HepG2 (cell line): Measurements from ENCODE around the gene OR2F2. TPM values are rescaled to one million over a fixed set of nuclear protein-coding genes. Genes with fewer than 3 reads are reported as not detected.

ENCODE experiments used
- GATA4 ChIP-seq: sonication (generic); IDR thresholded peaks from 2 replicates; pipeline ENCODE4 v1.6.1; 2016; ENCODE audit warnings: antibody characterized with exemption, low read depth, borderline replicate concordance
- GATAD2A ChIP-seq: IDR thresholded peaks from 2 replicates; pipeline ENCODE4 v1.6.1; 2016
- MEF2D ChIP-seq: sonication (generic); formaldehyde crosslinking; IDR thresholded peaks from 2 replicates; pipeline ENCODE4 v1.5.1; 2020; ENCODE audit warnings: mild to moderate bottlenecking, missing genetic modification reagents
- PAX8 ChIP-seq: sonication (generic); formaldehyde crosslinking; IDR thresholded peaks from 2 replicates; pipeline ENCODE4 v1.8.0; 2022; ENCODE audit warnings: mild to moderate bottlenecking, missing genetic modification reagents, borderline replicate concordance
- SP1 ChIP-seq, 2 experiments: fragments of 450-650 bp in 1 of 2; sonication (generic) in 1 of 2; formaldehyde crosslinking in 1 of 2; IDR thresholded peaks; 2 replicates each; pipeline versions ENCODE4 v1.4.0 to v1.6.1; 2016 to 2020; ENCODE audit warnings: missing genetic modification reagents in 1 of 2
- ZKSCAN8 ChIP-seq: IDR thresholded peaks from 2 replicates; pipeline ENCODE4 v1.6.1; 2016; ENCODE audit warnings: borderline replicate concordance, missing genetic modification reagents, missing compliant biosample characterization
- ZNF761 ChIP-seq: sonication (generic); formaldehyde crosslinking; conservative IDR thresholded peaks from 2 replicates; pipeline ENCODE4 v1.4.0; 2020; ENCODE audit warnings: mild to moderate bottlenecking, missing genetic modification reagents
- ZNF772 ChIP-seq: sonication (generic); formaldehyde crosslinking; IDR thresholded peaks from 2 replicates; pipeline ENCODE4 v1.5.0; 2020; ENCODE audit warnings: mild to moderate bottlenecking, missing genetic modification reagents
- polyA plus RNA-seq, 8 experiments: library from polyadenylated mRNA; depleted of rRNA in 3 of 8; stranded (reverse) in 7 of 8; unstranded in 1 of 8; fragments of >200 nt; fragmentation: Illumina TruSeq in 4 of 8; extraction: Trizol in 4 of 8; gene quantifications; 2 replicates each; pipeline versions ENCODE4 v1.2.1 to v1.2.3, GENCODE V29; 2011 to 2016; ENCODE audit warnings: low read depth in 4 of 8, missing spikeins in 1 of 8, mixed read lengths in 1 of 8; ENCODE audit not compliant: insufficient read depth in 1 of 8
- total RNA-seq, 5 experiments: library from RNA; depleted of rRNA; stranded (reverse); fragments of >200 nt; fragmentation: Illumina TruSeq; extraction: Trizol; gene quantifications; 2 replicates each; pipeline ENCODE4 v1.2.3, GENCODE V29; 2016; ENCODE audit warnings: low read depth in 1 of 5
- TF ChIP-seq, protein P1 (sequence below): sonication (generic); formaldehyde crosslinking; IDR thresholded peaks from 2 replicates; pipeline ENCODE4 v1.4.0; 2020; ENCODE audit warnings: missing genetic modification reagents, borderline replicate concordance
- TF ChIP-seq, protein P2 (sequence below): IDR thresholded peaks from 2 replicates; pipeline ENCODE4 v1.6.1; 2016; ENCODE audit warnings: missing genetic modification reagents, missing compliant biosample characterization
- TF ChIP-seq, protein P3 (sequence below): sonication (generic); formaldehyde crosslinking; IDR thresholded peaks from 2 replicates; pipeline ENCODE4 v1.5.0; 2020; ENCODE audit warnings: mild to moderate bottlenecking, low read depth, missing genetic modification reagents, borderline replicate concordance
- TF ChIP-seq, protein P4 (sequence below): sonication (generic); formaldehyde crosslinking; IDR thresholded peaks from 2 replicates; pipeline ENCODE4 v1.4.0; 2020; ENCODE audit warnings: missing genetic modification reagents, borderline replicate concordance
- TF ChIP-seq, protein P5 (sequence below): sonication (generic); formaldehyde crosslinking; IDR thresholded peaks from 2 replicates; pipeline ENCODE4 v1.4.0; 2020; ENCODE audit warnings: mild to moderate bottlenecking, missing genetic modification reagents
- TF ChIP-seq, protein P6 (sequence below): sonication (generic); formaldehyde crosslinking; IDR thresholded peaks from 2 replicates; pipeline ENCODE4 v1.5.0; 2020; ENCODE audit warnings: mild to moderate bottlenecking, missing genetic modification reagents
- TF ChIP-seq, protein P7 (sequence below): sonication (generic); formaldehyde crosslinking; IDR thresholded peaks from 2 replicates; pipeline ENCODE4 v1.4.0; 2020; ENCODE audit warnings: missing genetic modification reagents

OR2F2 gene
- total and polyA plus RNA-seq, 2 of the 13 experiments (the other 11 are each of a cell fraction or from before 2014, with no cell fraction given), result 0.13 TPM; not detected in 1

DNA sequence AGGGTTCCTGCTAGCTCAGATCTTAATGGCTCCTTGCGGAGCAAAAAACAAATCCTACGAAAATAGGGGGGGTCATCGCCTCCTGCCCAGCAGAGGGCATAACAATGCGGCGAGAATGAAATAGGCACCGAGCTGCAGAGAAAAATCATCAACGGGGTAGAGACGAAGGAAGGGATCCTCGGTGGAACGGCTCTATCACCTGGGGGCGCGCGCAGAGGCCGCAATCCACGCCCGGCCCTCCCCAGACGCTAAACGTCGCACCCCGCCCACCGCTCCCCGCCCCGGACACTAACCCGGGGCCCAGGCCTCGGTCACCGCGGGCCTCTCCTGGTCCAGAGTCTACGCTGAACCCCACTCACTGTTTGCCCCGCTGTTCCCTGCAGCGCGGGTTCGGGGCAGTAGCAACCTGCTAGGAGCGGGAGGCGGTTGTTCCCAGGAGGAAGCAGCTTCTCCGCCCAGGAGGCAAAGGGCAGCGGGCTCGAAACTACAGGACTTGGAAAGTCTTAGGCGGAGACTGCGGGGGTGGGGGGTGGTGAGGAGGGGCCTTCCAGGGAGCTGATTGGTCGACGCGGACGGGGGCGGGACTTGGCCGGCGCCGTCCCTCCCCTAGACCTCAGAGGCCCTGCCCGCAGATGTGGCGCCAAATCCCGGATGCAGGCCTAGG lies 33.2 kb upstream of the OR2F2 start, which contains the start of gene TCAF1 (continued):
- TF ChIP-seq, protein P1, sequence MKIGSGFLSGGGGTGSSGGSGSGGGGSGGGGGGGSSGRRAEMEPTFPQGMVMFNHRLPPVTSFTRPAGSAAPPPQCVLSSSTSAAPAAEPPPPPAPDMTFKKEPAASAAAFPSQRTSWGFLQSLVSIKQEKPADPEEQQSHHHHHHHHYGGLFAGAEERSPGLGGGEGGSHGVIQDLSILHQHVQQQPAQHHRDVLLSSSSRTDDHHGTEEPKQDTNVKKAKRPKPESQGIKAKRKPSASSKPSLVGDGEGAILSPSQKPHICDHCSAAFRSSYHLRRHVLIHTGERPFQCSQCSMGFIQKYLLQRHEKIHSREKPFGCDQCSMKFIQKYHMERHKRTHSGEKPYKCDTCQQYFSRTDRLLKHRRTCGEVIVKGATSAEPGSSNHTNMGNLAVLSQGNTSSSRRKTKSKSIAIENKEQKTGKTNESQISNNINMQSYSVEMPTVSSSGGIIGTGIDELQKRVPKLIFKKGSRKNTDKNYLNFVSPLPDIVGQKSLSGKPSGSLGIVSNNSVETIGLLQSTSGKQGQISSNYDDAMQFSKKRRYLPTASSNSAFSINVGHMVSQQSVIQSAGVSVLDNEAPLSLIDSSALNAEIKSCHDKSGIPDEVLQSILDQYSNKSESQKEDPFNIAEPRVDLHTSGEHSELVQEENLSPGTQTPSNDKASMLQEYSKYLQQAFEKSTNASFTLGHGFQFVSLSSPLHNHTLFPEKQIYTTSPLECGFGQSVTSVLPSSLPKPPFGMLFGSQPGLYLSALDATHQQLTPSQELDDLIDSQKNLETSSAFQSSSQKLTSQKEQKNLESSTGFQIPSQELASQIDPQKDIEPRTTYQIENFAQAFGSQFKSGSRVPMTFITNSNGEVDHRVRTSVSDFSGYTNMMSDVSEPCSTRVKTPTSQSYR (CRISPR knock-in tag), result peak; percentile 60; the same call in 1 of the 2 replicates
- TF ChIP-seq, protein P2, sequence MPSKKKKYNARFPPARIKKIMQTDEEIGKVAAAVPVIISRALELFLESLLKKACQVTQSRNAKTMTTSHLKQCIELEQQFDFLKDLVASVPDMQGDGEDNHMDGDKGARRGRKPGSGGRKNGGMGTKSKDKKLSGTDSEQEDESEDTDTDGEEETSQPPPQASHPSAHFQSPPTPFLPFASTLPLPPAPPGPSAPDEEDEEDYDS, result peak; percentile 79
- TF ChIP-seq, protein P3, sequence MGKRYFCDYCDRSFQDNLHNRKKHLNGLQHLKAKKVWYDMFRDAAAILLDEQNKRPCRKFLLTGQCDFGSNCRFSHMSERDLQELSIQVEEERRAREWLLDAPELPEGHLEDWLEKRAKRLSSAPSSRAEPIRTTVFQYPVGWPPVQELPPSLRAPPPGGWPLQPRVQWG (CRISPR knock-in tag), result no peak
- TF ChIP-seq, protein P4, sequence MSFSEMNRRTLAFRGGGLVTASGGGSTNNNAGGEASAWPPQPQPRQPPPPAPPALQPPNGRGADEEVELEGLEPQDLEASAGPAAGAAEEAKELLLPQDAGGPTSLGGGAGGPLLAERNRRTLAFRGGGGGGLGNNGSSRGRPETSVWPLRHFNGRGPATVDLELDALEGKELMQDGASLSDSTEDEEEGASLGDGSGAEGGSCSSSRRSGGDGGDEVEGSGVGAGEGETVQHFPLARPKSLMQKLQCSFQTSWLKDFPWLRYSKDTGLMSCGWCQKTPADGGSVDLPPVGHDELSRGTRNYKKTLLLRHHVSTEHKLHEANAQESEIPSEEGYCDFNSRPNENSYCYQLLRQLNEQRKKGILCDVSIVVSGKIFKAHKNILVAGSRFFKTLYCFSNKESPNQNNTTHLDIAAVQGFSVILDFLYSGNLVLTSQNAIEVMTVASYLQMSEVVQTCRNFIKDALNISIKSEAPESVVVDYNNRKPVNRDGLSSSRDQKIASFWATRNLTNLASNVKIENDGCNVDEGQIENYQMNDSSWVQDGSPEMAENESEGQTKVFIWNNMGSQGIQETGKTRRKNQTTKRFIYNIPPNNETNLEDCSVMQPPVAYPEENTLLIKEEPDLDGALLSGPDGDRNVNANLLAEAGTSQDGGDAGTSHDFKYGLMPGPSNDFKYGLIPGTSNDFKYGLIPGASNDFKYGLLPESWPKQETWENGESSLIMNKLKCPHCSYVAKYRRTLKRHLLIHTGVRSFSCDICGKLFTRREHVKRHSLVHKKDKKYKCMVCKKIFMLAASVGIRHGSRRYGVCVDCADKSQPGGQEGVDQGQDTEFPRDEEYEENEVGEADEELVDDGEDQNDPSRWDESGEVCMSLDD, result peak; percentile 93
- no peak; the same call in 1 of the 2 replicates for TF ChIP-seq PAX8 (CRISPR knock-in tag)
- peak; percentile 62 for TF ChIP-seq GATAD2A (CRISPR knock-in tag)
- TF ChIP-seq, protein P5, sequence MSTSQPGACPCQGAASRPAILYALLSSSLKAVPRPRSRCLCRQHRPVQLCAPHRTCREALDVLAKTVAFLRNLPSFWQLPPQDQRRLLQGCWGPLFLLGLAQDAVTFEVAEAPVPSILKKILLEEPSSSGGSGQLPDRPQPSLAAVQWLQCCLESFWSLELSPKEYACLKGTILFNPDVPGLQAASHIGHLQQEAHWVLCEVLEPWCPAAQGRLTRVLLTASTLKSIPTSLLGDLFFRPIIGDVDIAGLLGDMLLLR, result peak; percentile 60; the same call in 1 of the 2 replicates
- peak; percentile 84; the same call in 1 of the 2 replicates for TF ChIP-seq MEF2D
- TF ChIP-seq, protein P6, sequence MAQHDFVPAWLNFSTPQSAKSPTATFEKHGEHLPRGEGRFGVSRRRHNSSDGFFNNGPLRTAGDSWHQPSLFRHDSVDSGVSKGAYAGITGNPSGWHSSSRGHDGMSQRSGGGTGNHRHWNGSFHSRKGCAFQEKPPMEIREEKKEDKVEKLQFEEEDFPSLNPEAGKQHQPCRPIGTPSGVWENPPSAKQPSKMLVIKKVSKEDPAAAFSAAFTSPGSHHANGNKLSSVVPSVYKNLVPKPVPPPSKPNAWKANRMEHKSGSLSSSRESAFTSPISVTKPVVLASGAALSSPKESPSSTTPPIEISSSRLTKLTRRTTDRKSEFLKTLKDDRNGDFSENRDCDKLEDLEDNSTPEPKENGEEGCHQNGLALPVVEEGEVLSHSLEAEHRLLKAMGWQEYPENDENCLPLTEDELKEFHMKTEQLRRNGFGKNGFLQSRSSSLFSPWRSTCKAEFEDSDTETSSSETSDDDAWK (CRISPR knock-in tag), result no peak
- TF ChIP-seq GATA4, result 0 out of 2 replicates have a peak, but pooled peaks have one; percentile 67
- peak; percentile 90 for TF ChIP-seq ZNF772
- no peak for TF ChIP-seq ZNF761 (CRISPR knock-in tag)
- 0 out of 2 replicates have a peak, but pooled peaks have one; percentile 26 for TF ChIP-seq ZKSCAN8 (CRISPR knock-in tag)
- TF ChIP-seq SP1 (IDR thresholded peaks at IDR 0.05), result no peak
- peak; percentile 63 for TF ChIP-seq SP1 (CRISPR knock-in tag; IDR thresholded peaks at IDR 0.05)
- TF ChIP-seq, protein P7, sequence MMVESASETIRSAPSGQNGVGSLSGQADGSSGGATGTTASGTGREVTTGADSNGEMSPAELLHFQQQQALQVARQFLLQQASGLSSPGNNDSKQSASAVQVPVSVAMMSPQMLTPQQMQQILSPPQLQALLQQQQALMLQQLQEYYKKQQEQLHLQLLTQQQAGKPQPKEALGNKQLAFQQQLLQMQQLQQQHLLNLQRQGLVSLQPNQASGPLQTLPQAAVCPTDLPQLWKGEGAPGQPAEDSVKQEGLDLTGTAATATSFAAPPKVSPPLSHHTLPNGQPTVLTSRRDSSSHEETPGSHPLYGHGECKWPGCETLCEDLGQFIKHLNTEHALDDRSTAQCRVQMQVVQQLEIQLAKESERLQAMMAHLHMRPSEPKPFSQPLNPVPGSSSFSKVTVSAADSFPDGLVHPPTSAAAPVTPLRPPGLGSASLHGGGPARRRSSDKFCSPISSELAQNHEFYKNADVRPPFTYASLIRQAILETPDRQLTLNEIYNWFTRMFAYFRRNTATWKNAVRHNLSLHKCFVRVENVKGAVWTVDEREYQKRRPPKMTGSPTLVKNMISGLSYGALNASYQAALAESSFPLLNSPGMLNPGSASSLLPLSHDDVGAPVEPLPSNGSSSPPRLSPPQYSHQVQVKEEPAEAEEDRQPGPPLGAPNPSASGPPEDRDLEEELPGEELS (CRISPR knock-in tag), result peak; percentile 71
